ENCODE measurements around the gene SLC25A47.
A peak's percentile ranks its signal among the peaks of the same experiment; 100 is the strongest.

SLC25A47 gene

GRCh38 chr14:100371773-100372172 is 48.6 kb downstream of the SLC25A47 start:
- Histone ChIP-seq H3K27me3 (no peaks in the 10 kb centered on the region), H3K4me1 (peaks cover 0 to 19% (median 12%) of the 10 kb centered on the region in 4 donors), H3K36me3 (peaks cover 7 to 24% (median 11%) of the 10 kb centered on the region in 3 donors), H3K4me3 (no peak overlapping the region), H3K9me3 (no peaks in the 10 kb centered on the region), H3K27ac (no peak overlapping the region)
- no peak for TF ChIP-seq CTCF (IDR thresholded peaks at IDR 0.05)
- DNase-seq, result no peak
- intact Hi-C loops (cut with DNase I; ENCODE audit: low total_unique reads), result no loop called here

- Histone ChIP-seq H3K27me3 (no peaks in the 10 kb centered on the region), H3K36me3 (peaks cover 6 to 17% (median 11%) of the 10 kb centered on the region in 3 donors), H3K9me3 (no peaks in the 10 kb centered on the region), H3K4me3 (no peak overlapping the region), H3K27ac (no peak overlapping the region), H3K4me1 (peaks cover 0 to 26% (median 19%) of the 10 kb centered on the region in 4 donors)
- intact Hi-C loops (cut with DNase I; ENCODE audit: low total_unique reads), result no loop called here
- DNase-seq, result no peak
- no peak for TF ChIP-seq CTCF (IDR thresholded peaks at IDR 0.05)
Observed at GRCh38 chr14:100372357-100373048, 49.4 kb downstream of the SLC25A47 start.

GRCh38 chr14:100374270-100374669 is 51.1 kb downstream of the SLC25A47 start:
- H3K4me1 ChIP-seq, result peaks cover 0 to 31% (median 23%) of the 10 kb centered on the region in 4 donors
- H3K9me3 ChIP-seq, result no peaks in the 10 kb centered on the region
- H3K4me3 ChIP-seq, result no peak overlapping the region
- H3K27me3 ChIP-seq, result no peaks in the 10 kb centered on the region
- no peaks in the 10 kb centered on the region for H3K36me3 ChIP-seq
- no peak for TF ChIP-seq CTCF (IDR thresholded peaks at IDR 0.05)
- peak overlapping the region in 1 of 2 donors; percentile 19 for H3K27ac ChIP-seq
- DNase-seq, result no peak
- intact Hi-C loops (cut with DNase I; ENCODE audit: low total_unique reads), result no loop called here

- no peaks in the 10 kb centered on the region for H3K9me3 ChIP-seq
- no peaks in the 10 kb centered on the region for H3K36me3 ChIP-seq
- H3K4me1 ChIP-seq, result peaks cover 0 to 31% (median 23%) of the 10 kb centered on the region in 4 donors
- intact Hi-C loops (cut with DNase I; ENCODE audit: low total_unique reads), result loop anchor here (5.0 kb wide), 2 partner anchors 68 to 138 kb away; partner anchors contain the start of genes SLC25A29 and YY1
- no peaks in the 10 kb centered on the region for H3K27me3 ChIP-seq
- no peak for TF ChIP-seq CTCF (IDR thresholded peaks at IDR 0.05)
- no peak for DNase-seq
- H3K27ac ChIP-seq, result peak overlapping the region; percentile 87 to 91
- H3K4me3 ChIP-seq, result peak overlapping the region; percentile 72 to 76
Observed at GRCh38 chr14:100374876-100375265, 51.7 kb downstream of the SLC25A47 start.

GRCh38 chr14:100375266-100375962 is 52.3 kb downstream of the SLC25A47 start:
- Histone ChIP-seq H3K27ac (peak overlapping the region; percentile 87 to 91), H3K27me3 (no peaks in the 10 kb centered on the region), H3K4me3 (peak overlapping the region; percentile 72 to 76), H3K9me3 (no peaks in the 10 kb centered on the region), H3K4me1 (peaks cover 0 to 31% (median 23%) of the 10 kb centered on the region in 4 donors), H3K36me3 (no peaks in the 10 kb centered on the region)
- no peak for TF ChIP-seq CTCF (IDR thresholded peaks at IDR 0.05)
- intact Hi-C loops (cut with DNase I; ENCODE audit: low total_unique reads), result loop anchor here (5.0 kb wide), 2 partner anchors 68 to 138 kb away; partner anchors contain the start of genes SLC25A29 and YY1
- peak; percentile 78 to 84 for DNase-seq
